Lower lobe of right lung (tissue), 2 donors: ENCODE results near the gene ASZ1. TPM values are rescaled to one million over a fixed set of nuclear protein-coding genes. Genes with fewer than 3 reads are reported as not detected.
"Not testable (repeated sequence)": the region's sequence is repeated elsewhere in the genome, so short reads cannot be mapped to it uniquely, and the experiment has no call there.

Experiments
- ATAC-seq, 2 donors: fragments of 200-7000 bp; cut with Tn5 transposase; one replicate each; pipeline ENCODE4 v1.9.1; 2020 to 2022; ENCODE audit warnings: mild to moderate bottlenecking in 2 of 2, moderate library complexity in 2 of 2
- DNase-seq: peaks from one replicate; pipeline ENCODE4 v3.0.0-alpha.2; 2020
- H3K27ac ChIP-seq: fragments of 200-600 bp; one replicate; pipeline ENCODE4 v1.8.0; 2022
- H3K27me3 ChIP-seq: fragments of 200-600 bp; one replicate; pipeline ENCODE4 v1.8.0; 2022; ENCODE audit warnings: low read depth
- H3K36me3 ChIP-seq: fragments of 200-600 bp; one replicate; pipeline ENCODE4 v1.8.0; 2022; ENCODE audit warnings: mild to moderate bottlenecking
- H3K4me1 ChIP-seq: fragments of 200-600 bp; one replicate; pipeline ENCODE4 v1.8.0; 2022
- H3K4me3 ChIP-seq: fragments of 200-600 bp; one replicate; pipeline ENCODE4 v1.8.0; 2022; ENCODE audit warnings: mild to moderate bottlenecking
- H3K9me3 ChIP-seq: fragments of 200-600 bp; one replicate; pipeline ENCODE4 v1.8.0; 2022
- intact Hi-C: fragments of 100-400 bp; cut with DNase I; formaldehyde crosslinking; loops from one replicate; pipeline ENCODE4 v1.11.0; 2022
- total RNA-seq: library from RNA; stranded (reverse); fragmentation: NEBNext Ultra II Directional; extraction: Animal tissue kit (Norgen Biotek cat#: 25700); gene quantifications from one replicate; pipeline ENCODE4 v1.2.1, GENCODE V29; 2021
- TF ChIP-seq, protein P1 (sequence below): fragments of 200-600 bp; IDR thresholded peaks from one replicate; pipeline ENCODE4 v1.8.0; 2022; ENCODE audit warnings: antibody characterized with exemption, mild to moderate bottlenecking
- donor health status: DM: no; HTN: yes; CAD: no; lungs with severe emphysema.

ASZ1 gene
- total RNA-seq, 1 donor from 2014 or later = not detected

DNA sequence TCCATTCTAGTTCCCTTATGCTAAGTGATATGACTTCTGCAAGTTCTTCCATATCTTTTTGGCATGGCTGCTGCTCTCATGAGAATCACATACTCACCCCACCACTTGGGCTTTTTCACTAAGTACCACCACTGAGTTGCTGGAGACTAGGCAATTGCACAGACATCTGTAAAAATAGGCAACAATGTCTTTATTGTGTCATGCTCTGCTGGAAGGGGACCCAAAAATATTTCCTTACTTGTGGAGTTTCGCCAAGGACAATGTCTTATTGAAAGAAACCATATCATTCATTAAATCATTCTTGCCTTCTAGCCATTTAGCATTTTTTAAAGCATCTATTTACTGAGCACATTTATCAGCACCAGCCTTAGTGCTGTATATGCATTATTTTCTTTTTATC is 17.4 kb upstream of the ASZ1 start:
- TF ChIP-seq, protein P1, sequence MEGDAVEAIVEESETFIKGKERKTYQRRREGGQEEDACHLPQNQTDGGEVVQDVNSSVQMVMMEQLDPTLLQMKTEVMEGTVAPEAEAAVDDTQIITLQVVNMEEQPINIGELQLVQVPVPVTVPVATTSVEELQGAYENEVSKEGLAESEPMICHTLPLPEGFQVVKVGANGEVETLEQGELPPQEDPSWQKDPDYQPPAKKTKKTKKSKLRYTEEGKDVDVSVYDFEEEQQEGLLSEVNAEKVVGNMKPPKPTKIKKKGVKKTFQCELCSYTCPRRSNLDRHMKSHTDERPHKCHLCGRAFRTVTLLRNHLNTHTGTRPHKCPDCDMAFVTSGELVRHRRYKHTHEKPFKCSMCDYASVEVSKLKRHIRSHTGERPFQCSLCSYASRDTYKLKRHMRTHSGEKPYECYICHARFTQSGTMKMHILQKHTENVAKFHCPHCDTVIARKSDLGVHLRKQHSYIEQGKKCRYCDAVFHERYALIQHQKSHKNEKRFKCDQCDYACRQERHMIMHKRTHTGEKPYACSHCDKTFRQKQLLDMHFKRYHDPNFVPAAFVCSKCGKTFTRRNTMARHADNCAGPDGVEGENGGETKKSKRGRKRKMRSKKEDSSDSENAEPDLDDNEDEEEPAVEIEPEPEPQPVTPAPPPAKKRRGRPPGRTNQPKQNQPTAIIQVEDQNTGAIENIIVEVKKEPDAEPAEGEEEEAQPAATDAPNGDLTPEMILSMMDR = no peak
- intact Hi-C loops = no loop called here
- no peaks in the 10 kb centered on the region for H3K36me3 ChIP-seq
- no peaks in the 10 kb centered on the region for H3K27me3 ChIP-seq
- no peaks in the 10 kb centered on the region for H3K4me1 ChIP-seq
- H3K27ac ChIP-seq = no peak overlapping the region
- ATAC-seq (no peak), DNase-seq (no peak)
- no peak overlapping the region for H3K4me3 ChIP-seq
- H3K9me3 ChIP-seq = no peaks in the 10 kb centered on the region

DNA sequence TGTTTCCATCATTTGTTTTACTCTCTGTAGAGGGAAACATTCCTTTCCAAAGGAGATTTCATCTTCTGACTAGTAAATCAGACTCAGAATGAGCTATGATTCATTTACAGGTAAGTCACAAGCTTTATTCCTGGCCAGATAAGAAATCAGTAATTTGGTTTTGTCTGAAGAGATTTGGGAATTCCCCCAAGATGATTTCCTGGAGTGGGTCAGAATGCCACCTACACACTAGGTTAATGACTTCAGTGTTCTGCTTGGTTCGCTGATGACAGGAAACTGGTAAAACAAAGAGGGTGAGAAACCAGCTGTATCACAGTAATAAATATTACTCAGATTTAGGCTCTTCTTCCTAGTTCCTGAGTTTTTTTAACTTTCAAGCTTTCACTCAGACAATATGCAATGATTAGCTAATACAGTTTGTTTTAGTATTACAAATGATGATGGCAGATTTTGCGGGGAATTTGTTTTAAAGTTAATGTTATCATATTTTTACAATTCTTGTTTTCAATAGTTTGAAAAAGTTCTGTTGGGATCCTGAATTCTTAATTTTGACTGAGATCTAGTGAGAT is 8.3 kb upstream of the ASZ1 start:
- intact Hi-C loops = no loop called here
- Histone ChIP-seq H3K4me3 (no peak overlapping the region), H3K4me1 (no peaks in the 10 kb centered on the region), H3K9me3 (no peaks in the 10 kb centered on the region), H3K27me3 (no peaks in the 10 kb centered on the region), H3K27ac (no peak overlapping the region), H3K36me3 (no peaks in the 10 kb centered on the region)
- TF ChIP-seq, protein P1 = no peak
- DNase-seq = no peak
- peak in 1 of 2 donors; percentile 62 for ATAC-seq

DNA sequence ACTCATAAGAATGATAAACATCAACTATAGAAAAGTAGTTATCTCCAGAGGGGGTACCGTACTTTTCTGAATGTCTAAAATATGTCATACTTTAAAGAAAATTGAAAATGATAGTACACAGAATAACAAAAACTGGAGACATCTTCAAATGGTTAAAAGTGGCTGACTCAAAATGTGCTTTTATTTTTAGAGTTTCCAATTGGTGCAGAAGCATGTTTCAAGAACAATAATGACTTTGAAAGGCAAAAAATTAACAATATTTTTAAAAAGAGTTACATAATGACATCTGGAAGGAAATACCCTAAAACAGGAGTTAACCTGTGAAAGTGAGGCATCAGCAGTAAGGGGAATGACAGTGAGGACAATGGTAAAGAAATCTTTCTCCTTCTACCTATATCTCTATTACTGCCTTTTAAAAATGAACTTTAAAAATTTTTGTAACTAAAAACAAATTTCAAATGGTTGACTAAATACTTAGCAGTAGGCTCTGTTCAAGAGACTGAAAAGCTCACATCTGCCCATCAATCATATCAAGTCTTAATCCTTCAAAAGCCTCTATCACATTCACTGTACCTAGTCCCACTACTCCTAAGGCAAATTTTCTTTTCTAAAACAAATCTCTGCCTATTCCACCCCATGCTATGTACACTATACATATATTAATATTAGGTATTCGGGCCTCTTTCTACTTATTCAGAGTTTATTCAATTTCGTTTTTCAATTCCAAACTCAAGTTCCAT is 3.0 kb downstream of the ASZ1 start:
- Histone ChIP-seq H3K27me3 (no peaks in the 10 kb centered on the region), H3K36me3 (no peaks in the 10 kb centered on the region), H3K9me3 (no peaks in the 10 kb centered on the region), H3K4me1 (no peaks in the 10 kb centered on the region), H3K27ac (no peak overlapping the region), H3K4me3 (no peak overlapping the region)
- ATAC-seq (no peak), DNase-seq (no peak)
- TF ChIP-seq, protein P1 = no peak
- intact Hi-C loops = no loop called here

DNA sequence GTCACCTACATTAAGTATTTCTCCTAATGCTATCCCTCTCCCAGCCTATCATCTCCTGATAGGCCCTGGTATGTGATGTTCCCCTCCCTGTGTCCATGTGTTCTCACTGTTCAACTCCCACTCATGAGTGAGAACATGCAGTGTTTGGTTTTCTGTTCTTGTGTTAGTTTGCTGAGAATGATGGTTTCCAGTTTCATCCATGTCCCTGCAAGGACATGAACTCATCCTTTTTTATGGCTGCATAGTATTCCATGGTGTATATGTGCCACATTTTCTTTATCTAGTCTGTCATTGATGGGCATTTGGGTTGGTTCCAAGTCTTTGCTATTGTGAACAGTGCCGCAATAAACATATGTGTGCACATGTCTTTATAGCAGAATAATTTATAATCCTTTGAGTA is 12.7 kb downstream of the ASZ1 start:
- H3K9me3 ChIP-seq, intact Hi-C loops: not testable (repeated sequence)

DNA sequence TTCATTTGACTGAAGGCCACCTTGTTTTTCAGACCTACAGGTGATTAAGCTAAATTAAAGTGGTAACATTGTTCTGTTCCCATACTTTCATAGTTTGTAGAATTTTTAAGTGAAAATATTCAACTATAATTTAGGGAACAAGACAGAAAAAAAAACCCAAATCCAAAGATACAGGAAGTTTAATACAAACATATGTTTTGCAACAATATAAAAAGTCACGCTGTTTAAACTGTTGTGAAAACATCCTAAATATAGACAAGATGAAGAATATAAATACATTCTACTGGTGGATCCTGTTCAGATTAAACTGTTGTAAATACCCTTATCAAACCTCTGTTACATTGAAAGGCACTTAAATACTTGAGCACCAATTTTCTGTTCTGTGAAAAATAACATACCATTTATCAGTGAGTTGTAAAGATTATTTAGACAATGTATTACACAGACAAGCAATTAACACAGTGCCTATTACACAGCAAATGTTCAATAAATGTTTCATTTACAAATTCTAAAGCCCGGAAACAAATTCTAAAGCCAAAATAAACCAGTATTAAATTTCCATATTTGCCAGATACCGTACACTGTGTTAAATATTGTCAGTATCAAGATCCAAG is 14.2 kb downstream of the ASZ1 start:
- no peaks in the 10 kb centered on the region for H3K36me3 ChIP-seq
- TF ChIP-seq, protein P1 = no peak
- no peaks in the 10 kb centered on the region for H3K9me3 ChIP-seq
- DNase-seq (no peak), ATAC-seq (no peak)
- no peaks in the 10 kb centered on the region for H3K27me3 ChIP-seq
- no peaks in the 10 kb centered on the region for H3K4me1 ChIP-seq
- H3K27ac ChIP-seq = no peak overlapping the region
- no peak overlapping the region for H3K4me3 ChIP-seq
- intact Hi-C loops = no loop called here

More for the DNA sequence above, 12.7 kb downstream of the ASZ1 start:
- not testable (repeated sequence) for H3K4me1 ChIP-seq, H3K4me3 ChIP-seq, ATAC-seq, H3K36me3 ChIP-seq, DNase-seq, H3K27ac ChIP-seq, H3K27me3 ChIP-seq

DNA sequence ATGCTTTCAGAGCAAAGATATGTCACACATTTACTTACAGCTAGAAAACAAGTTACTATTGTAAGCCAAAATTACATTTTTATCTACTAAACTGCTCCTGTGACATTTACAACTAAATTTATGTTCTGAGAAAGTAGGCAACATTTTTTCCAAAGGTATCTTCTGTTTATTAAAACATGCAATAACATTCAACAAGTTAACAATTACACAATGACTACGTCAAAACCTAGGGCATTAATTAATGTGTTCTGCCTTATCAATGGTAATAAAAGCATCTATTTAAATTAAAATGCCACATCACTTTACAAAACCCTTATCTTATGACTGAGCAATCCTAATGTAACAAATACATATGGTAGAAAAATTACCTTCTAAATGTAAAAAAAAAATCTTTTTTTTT is 14.9 kb downstream of the ASZ1 start:
- Histone ChIP-seq H3K4me1 (no peaks in the 10 kb centered on the region), H3K27ac (no peak overlapping the region), H3K9me3 (no peaks in the 10 kb centered on the region), H3K36me3 (no peaks in the 10 kb centered on the region), H3K4me3 (no peak overlapping the region), H3K27me3 (no peaks in the 10 kb centered on the region)
- no peak for ATAC-seq
- no peak for DNase-seq
- intact Hi-C loops = no loop called here
- TF ChIP-seq, protein P1 = no peak
